Gastrocnemius medialis (tissue), 4 donors: Measurements from ENCODE around the gene IQSEC1.

Experiments used
- CTCF ChIP-seq, 5 experiments: fragments of 450-650 bp in 3 of 5; fragments of 200-600 bp in 2 of 5; sonication (generic) in 2 of 5; IDR thresholded peaks in 4 of 5; conservative IDR thresholded peaks in 1 of 5; 1 replicate in 4 of 5; 2 replicates in 1 of 5; pipeline ENCODE4 v1.5.1; 2016 to 2019; ENCODE audit warnings: antibody characterized with exemption in 5 of 5, mild to moderate bottlenecking in 3 of 5, moderate library complexity in 3 of 5
- POLR2A ChIP-seq, 2 donors: fragments of 450-650 bp; IDR thresholded peaks; one replicate each; pipeline ENCODE4 v1.6.1; 2017; ENCODE audit warnings: antibody characterized with exemption in 2 of 2, mild to moderate bottlenecking in 2 of 2, moderate library complexity in 2 of 2

- peak; percentile 82 to 94 (median 92) for TF ChIP-seq CTCF (IDR thresholded peaks at IDR 0.05 in 4 of 5, conservative IDR thresholded peaks at IDR 0.05 in 1 of 5)
- TF ChIP-seq POLR2A (IDR thresholded peaks at IDR 0.05), result no peak
These were observed 204.9 kb downstream of the IQSEC1 start for GRCh38 chr3:12868039-12869034.
